GM21717 (cell line): ENCODE data around the gene FGFRL1.
"Not testable (repeated sequence)": the region's sequence is repeated elsewhere in the genome, so short reads cannot be mapped to it uniquely, and the experiment has no call there.

Experiments
- ATAC-seq: cut with Tn5 transposase; IDR thresholded peaks from one replicate; pipeline ENCODE4 v1.9.1; 2021; ENCODE audit warnings: mild to moderate bottlenecking, moderate library complexity; ENCODE audit not compliant: unreplicated experiment

FGFRL1 gene

DNA sequence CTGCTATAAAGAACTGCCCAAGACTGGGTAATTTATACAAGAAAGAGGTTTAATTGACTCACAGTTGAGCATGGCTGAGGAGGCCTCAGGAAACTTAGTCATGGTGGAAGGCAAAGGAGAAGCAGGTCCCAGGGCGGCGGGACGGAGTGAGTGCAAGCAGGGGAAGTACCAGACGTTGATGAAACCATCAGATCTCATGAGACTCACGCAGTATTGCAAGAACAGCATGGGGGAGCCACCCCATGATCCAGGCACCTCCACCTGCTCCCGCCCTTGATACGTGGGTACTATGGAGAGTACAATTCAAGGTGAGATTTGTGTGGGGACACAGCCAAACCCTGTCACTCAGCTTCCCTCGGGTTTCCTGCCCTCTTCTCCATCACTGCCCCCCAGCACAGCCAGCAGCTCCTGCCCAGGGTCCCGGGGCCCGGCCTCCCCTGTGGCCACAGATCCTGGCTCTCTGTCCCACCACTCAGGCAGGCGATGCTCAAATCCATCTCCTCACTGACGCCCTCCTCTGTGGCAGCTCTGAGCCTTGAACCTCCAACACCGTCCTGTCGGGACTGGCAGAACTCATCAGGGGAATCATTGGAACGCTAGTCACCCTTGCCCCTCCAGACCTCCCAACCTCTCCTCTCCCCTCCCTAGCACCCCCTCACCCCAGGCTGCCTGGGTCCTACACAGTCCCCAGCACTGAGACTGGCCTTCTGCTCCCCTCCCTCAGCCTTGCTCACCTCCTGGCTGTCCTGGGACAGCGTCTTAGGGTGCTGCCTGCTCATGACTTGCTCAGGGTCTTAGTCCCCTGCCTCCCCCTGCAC is 37.6 kb downstream of the FGFRL1 start:
- no peak for ATAC-seq

GRCh38 chr4:1049591-1049905 is 38.1 kb downstream of the FGFRL1 start:
- ATAC-seq: no peak

- no peak for ATAC-seq
These were observed 39.2 kb downstream of the FGFRL1 start for GRCh38 chr4:1050486-1051213.

GRCh38 chr4:1051472-1051871 is 40.0 kb downstream of the FGFRL1 start:
- ATAC-seq: no peak

DNA sequence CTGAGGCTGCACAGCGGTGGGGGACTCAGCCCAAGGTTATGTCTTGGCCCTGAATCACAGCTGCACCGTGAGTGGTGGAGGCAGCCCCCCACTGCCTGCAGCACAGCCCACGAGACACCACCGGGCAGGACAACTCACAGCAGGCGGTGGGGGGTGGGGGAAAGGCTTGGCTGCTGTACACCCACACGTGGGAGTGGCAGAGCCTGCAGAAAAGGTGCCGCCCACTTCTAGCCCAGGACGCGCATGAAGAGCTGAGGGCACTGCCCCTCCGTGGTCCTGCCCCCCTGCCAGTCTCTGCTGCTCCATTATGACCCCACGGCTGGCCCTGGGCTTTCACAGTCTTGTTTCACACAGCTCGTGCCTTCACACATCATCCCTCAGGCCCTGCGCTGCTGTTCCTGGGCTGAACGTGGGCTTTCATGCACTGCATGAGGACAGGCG is 40.8 kb downstream of the FGFRL1 start:
- no peak for ATAC-seq

DNA sequence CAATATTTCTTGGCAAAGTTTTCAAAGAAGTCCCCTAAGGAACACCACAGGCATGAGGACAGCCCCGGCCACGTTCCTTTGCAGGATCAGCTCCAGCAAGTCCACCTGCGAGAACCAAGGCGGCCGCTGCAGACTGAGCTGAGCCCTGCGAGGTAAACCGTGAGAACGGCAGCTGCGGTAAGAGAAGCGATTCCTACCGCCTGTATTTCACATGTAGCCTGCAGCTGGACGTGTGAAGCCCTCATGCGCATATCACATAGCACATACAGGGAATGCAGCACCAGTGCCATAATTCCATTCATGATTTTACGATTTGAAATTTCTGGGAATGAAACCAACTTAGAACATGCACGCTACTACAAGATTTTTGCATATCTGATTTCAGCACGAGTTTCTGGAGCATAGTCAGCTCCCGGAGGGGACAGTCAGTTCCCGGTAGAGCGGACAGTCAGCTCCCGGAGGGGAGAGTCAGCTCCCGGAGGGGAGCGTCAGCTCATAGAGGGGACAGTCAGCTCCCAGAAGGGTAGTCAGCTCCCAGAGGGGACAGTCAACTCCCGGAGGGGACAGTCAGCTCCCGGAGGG is 41.7 kb downstream of the FGFRL1 start:
- no peak for ATAC-seq

GRCh38 chr4:1053891-1054290 is 42.5 kb downstream of the FGFRL1 start:
- ATAC-seq: not testable (repeated sequence)

- ATAC-seq: not testable (repeated sequence)
These were observed 43.3 kb downstream of the FGFRL1 start for GRCh38 chr4:1054696-1055242.

- ATAC-seq: not testable (repeated sequence)
These were observed 43.8 kb downstream of the FGFRL1 start for GRCh38 chr4:1055243-1055701.

GRCh38 chr4:1055721-1056590 is 44.5 kb downstream of the FGFRL1 start:
- ATAC-seq: no peak

GRCh38 chr4:1056671-1057402 is 45.4 kb downstream of the FGFRL1 start:
- ATAC-seq: no peak

DNA sequence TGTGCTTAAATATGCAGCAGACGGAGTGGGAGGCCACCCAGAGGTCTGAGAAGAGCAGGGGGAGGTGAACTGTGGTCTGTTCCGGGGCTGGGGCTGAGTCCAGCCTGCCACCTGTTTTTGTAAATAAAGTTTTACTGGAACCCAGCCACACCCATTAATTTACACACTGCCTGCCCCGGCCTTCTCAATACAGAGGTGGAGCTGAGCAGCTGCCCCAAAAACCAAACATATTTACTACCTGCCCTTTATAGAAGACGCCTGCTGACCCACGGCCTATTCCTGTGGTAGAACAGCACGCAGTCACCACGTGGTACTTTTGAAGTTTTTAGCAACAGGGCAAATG is 45.9 kb downstream of the FGFRL1 start:
- ATAC-seq: no peak

DNA sequence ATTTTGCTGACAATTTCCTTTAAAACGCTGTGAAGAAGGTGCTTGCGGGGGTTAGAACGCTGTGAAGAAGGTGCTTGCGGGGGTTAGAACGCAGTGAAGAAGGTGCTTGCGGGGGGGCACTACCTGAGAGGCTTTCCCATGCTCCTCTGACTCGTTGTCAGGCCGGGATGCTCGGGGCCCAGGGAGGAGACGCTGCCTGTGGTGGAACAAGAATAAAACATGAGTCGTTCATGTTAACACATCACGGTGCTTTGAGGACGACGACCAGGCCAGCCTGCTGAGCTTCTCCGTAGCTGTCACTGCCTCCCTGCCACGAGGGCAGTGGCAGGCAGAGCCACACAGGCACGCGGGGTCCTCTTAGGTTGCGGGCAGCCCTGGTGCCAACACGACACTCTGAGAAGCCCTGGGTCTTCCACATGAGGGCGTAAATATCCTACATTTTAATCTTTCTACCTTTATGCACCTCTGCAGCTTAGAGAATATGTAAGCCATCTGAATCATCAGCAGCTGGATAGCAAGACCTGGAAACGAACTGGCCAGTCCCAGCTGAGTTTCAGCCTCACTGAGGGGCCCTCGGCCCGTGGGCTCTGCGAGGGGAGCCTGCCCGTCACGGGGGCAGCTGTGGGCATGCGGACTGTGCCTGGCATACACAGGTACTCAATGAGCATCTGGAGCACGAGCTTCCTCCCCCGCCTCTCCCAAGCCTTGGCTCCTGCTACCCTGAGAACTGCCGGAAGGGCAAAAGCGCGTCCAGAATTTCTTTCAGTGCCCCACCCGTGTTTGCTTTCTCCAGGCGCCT is 47.0 kb downstream of the FGFRL1 start:
- no peak for ATAC-seq

GRCh38 chr4:1058997-1059665 is 47.7 kb downstream of the FGFRL1 start:
- no peak for ATAC-seq

DNA sequence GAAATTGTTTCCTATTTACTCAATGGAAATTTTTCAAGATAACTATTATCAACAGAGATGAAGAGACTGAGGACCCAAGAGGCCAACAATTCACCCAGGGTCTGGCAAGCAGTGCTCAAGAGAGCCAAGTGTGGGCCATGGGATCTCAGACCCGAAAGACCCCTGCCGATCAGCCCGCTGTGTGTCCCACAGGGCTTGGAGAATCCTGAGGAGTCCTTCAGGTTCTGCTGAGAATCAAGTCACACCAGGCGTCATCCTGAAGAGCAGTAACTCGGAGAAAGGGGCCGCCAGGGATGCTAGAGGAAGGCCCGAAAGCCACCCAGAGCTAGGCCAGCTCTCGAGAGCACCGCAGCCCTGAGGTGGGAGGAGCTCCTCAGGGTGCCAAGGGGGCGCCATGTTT is 48.7 kb downstream of the FGFRL1 start:
- ATAC-seq: no peak

GRCh38 chr4:1060621-1061020 is 49.2 kb downstream of the FGFRL1 start:
- ATAC-seq: no peak

- no peak for ATAC-seq
These were observed 49.8 kb downstream of the FGFRL1 start for GRCh38 chr4:1061056-1061700.

DNA sequence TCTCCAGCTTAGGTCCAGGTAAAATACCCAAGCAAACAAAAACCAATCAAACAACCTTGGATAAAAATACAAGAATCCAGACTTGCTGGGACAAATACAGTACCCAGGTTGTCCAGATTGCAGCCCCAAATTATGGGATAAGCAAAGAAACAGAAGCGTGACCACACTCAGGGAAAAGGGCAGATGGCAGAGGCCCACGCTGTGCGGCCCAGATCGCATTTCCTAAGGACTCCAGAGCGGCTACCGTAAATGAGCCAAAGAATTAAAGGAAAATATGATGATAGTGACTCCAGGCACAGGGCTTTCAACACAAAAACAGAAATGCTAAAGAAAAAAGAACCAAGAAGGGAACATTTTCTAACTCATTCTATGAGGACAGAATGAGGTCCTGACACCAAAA is 50.3 kb downstream of the FGFRL1 start:
- no peak for ATAC-seq
